ENCODE results near the gene WSCD2. TPM values are rescaled to one million over a fixed set of nuclear protein-coding genes. Genes with fewer than 3 reads are reported as not detected.

The WSCD2 gene
- total RNA-seq, 1 donor from 2014 or later: not detected

DNA sequence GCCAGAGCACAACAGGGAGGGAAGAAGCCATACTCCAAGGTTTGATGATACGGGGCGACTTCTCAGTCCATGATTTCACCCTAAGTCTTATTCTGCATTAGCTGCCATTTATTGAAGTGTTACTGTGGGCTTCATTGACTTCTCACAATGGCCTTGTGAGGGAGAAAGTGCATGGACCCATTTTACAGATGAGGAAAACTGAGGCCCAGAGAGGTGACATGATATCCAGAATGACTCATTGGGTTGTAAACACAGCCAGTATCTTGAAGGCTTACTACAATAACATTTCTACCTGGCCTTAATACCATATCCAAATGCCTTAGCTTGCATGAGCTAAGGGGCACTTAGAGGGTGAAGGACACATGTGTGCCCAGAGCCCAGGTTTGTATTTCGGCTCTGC is 109.4 kb downstream of the WSCD2 start:
- no peak for DNase-seq (ENCODE audit: low spot score, unreplicated experiment)
- no peaks in the 10 kb centered on the region for H3K36me3 Mint-ChIP-seq (ENCODE audit: insufficient read depth)
- peaks cover 5% of the 10 kb centered on the region for H3K9me3 Mint-ChIP-seq (ENCODE audit: low read depth)
- H3K27ac Mint-ChIP-seq: no peak overlapping the region
- TF ChIP-seq, protein P1, sequence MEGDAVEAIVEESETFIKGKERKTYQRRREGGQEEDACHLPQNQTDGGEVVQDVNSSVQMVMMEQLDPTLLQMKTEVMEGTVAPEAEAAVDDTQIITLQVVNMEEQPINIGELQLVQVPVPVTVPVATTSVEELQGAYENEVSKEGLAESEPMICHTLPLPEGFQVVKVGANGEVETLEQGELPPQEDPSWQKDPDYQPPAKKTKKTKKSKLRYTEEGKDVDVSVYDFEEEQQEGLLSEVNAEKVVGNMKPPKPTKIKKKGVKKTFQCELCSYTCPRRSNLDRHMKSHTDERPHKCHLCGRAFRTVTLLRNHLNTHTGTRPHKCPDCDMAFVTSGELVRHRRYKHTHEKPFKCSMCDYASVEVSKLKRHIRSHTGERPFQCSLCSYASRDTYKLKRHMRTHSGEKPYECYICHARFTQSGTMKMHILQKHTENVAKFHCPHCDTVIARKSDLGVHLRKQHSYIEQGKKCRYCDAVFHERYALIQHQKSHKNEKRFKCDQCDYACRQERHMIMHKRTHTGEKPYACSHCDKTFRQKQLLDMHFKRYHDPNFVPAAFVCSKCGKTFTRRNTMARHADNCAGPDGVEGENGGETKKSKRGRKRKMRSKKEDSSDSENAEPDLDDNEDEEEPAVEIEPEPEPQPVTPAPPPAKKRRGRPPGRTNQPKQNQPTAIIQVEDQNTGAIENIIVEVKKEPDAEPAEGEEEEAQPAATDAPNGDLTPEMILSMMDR (IDR thresholded peaks at IDR 0.05; ENCODE audit: unreplicated experiment): no peak
- H3K4me3 Mint-ChIP-seq (ENCODE audit: low read depth): no peak overlapping the region
- peaks cover 28% of the 10 kb centered on the region for H3K27me3 Mint-ChIP-seq
- H3K4me1 Mint-ChIP-seq (ENCODE audit: low read depth): no peaks in the 10 kb centered on the region

DNA sequence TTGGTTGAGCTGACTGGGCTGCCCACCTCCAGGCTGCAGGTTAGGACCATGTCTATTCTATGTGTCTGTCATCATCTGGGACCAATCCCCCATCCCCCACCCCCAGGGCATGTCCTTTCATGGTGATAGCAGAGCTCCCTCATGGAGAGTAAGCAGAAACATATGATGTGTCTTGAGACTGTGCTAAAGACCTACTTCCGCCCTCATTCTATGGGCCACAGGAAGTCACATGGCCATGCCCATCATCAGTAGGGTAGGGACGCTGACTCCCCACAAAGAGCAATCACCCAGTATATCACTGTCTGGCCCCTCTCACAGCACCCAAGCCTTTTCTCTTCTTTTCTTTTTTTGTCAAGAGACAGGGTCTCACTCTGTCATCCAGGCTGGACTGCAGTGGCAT is 110.3 kb downstream of the WSCD2 start:
- TF ChIP-seq, protein P1 (IDR thresholded peaks at IDR 0.05; ENCODE audit: unreplicated experiment): no peak
- Mint-ChIP-seq H3K9me3 (ENCODE audit: low read depth) (peaks cover 5% of the 10 kb centered on the region), H3K4me1 (ENCODE audit: low read depth) (no peaks in the 10 kb centered on the region), H3K27ac (no peak overlapping the region), H3K27me3 (peaks cover 28% of the 10 kb centered on the region), H3K4me3 (ENCODE audit: low read depth) (no peak overlapping the region), H3K36me3 (ENCODE audit: insufficient read depth) (no peaks in the 10 kb centered on the region)
- DNase-seq (ENCODE audit: low spot score, unreplicated experiment): no peak

DNA sequence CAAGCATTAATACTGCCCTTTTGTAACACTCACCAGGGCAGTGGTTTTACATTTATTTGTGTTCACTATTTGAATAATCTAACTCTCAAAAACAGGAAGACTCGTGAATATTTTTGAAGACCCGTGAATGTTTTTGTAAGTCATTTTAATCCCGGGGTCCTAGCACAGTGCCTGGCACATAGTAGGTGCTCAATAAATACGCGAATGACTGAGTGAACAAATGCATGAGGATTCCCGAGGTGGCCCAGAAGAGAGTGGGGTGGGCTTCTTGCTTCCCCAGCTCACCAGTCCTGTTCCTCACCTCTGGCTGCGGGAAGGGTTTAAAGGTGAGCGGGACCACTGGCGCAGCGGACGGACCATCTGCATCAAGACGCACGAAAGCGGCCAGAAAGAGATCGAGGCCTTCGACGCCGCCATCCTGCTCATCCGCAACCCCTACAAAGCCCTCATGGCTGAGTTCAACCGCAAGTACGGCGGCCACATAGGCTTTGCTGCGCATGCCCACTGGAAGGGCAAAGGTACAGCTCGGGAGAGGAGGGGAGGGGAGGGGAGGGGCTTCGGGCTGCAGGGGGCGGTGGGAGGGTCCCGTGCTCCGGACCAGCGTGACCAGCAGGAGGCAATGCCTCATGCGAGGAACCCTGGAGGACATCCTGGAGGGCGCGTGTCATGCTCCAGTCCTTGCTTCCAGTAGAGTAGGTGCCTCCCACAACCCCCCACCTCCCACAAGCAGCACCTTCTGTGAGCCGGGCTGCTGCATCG is 111.1 kb downstream of the WSCD2 start:
- Mint-ChIP-seq H3K36me3 (ENCODE audit: insufficient read depth) (no peaks in the 10 kb centered on the region), H3K27me3 (peaks cover 28% of the 10 kb centered on the region), H3K4me1 (ENCODE audit: low read depth) (no peaks in the 10 kb centered on the region), H3K27ac (no peak overlapping the region), H3K9me3 (ENCODE audit: low read depth) (peaks cover 5% of the 10 kb centered on the region), H3K4me3 (ENCODE audit: low read depth) (no peak overlapping the region)
- no peak for DNase-seq (ENCODE audit: low spot score, unreplicated experiment)
- TF ChIP-seq, protein P1 (IDR thresholded peaks at IDR 0.05; ENCODE audit: unreplicated experiment): no peak

DNA sequence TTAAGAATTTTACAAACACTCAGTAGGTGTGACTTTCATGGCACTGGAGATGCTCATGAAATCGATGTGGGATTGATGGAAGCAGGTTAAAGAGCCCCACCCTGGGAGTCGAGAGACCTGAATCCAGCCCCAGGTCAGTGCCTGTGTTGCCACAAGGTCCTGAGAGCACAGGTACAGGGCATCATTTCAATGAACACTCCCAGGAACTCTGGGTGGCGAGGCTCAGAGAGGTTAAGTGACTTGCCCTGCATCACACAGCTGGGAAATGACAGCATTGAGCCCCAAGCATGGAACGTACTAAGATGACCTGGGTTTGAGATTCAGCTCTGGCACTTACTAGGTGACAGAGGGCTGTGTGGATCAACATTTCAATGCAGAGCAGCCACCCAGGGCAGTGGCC is 111.8 kb downstream of the WSCD2 start:
- Mint-ChIP-seq H3K9me3 (ENCODE audit: low read depth) (peaks cover 5% of the 10 kb centered on the region), H3K27me3 (peaks cover 27% of the 10 kb centered on the region), H3K4me1 (ENCODE audit: low read depth) (no peaks in the 10 kb centered on the region), H3K36me3 (ENCODE audit: insufficient read depth) (no peaks in the 10 kb centered on the region), H3K4me3 (ENCODE audit: low read depth) (no peak overlapping the region), H3K27ac (no peak overlapping the region)
- no peak for DNase-seq (ENCODE audit: low spot score, unreplicated experiment)
- TF ChIP-seq, protein P1 (IDR thresholded peaks at IDR 0.05; ENCODE audit: unreplicated experiment): no peak

DNA sequence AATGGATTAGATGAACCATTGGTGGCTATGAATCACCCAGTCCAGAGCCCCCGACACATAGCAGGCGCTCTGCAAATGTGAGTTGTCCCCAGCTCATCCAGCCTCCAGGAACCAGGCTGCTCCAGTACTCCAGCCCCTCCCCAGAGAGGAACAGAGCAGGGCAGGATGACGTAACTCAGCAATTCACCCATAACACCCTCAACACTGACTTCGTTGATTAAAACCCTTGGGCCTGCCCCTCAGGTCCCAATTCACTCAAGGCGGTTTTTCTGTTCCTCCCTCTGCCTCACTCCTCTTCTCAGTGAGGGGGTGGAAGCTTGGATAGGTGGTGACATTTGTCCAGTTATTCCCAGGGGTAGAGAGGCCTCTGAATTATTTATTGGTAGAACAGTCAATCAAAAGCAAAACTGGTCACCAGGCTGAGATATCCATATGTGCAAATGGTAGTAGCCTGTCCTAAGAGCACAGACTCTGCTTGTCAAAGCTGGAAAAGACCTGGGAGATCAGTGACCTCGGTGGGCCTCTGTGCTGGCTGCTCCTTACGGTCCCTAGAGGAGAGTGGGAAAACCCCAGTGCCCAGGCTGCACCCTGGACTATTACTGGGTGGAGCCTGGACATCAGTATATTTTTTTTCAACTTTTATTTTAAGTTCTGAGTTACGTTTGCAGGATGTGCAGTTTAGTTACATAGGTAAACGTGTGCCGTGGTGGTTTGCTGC is 113.1 kb downstream of the WSCD2 start:
- peaks cover 5% of the 10 kb centered on the region for H3K9me3 Mint-ChIP-seq (ENCODE audit: low read depth)
- no peak overlapping the region for H3K4me3 Mint-ChIP-seq (ENCODE audit: low read depth)
- H3K4me1 Mint-ChIP-seq (ENCODE audit: low read depth): no peaks in the 10 kb centered on the region
- TF ChIP-seq, protein P1 (IDR thresholded peaks at IDR 0.05; ENCODE audit: unreplicated experiment): no peak
- no peak for DNase-seq (ENCODE audit: low spot score, unreplicated experiment)
- no peak overlapping the region for H3K27ac Mint-ChIP-seq
- peaks cover 21% of the 10 kb centered on the region for H3K27me3 Mint-ChIP-seq
- H3K36me3 Mint-ChIP-seq (ENCODE audit: insufficient read depth): no peaks in the 10 kb centered on the region
